GM15510 (cell line): ENCODE measurements around the gene SLCO6A1.

Source experiments
- POLR2A ChIP-seq: IDR thresholded peaks from 3 replicates; pipeline ENCODE4 v1.6.1; 2011; ENCODE audit warnings: borderline replicate concordance; ENCODE audit not compliant: insufficient read length; ENCODE audit errors: extremely low read depth

Gene SLCO6A1

GRCh38 chr5:102483736-102484135 lies 15.1 kb downstream of the SLCO6A1 start:
- no peak for TF ChIP-seq POLR2A

GRCh38 chr5:102481054-102481715 lies 17.6 kb downstream of the SLCO6A1 start:
- TF ChIP-seq POLR2A, result no peak

GRCh38 chr5:102453716-102454115 lies 45.1 kb downstream of the SLCO6A1 start:
- TF ChIP-seq POLR2A, result no peak

GRCh38 chr5:102451082-102451481 lies 47.7 kb downstream of the SLCO6A1 start:
- no peak for TF ChIP-seq POLR2A

- TF ChIP-seq POLR2A, result no peak
These were observed 48.3 kb downstream of the SLCO6A1 start for GRCh38 chr5:102450313-102450990.

- no peak for TF ChIP-seq POLR2A
These were observed 65.3 kb downstream of the SLCO6A1 start for GRCh38 chr5:102433473-102433872.

- TF ChIP-seq POLR2A, result no peak
These were observed 77.2 kb downstream of the SLCO6A1 start for GRCh38 chr5:102421647-102422046.

GRCh38 chr5:102418531-102418930 lies 80.3 kb downstream of the SLCO6A1 start:
- TF ChIP-seq POLR2A, result no peak

- TF ChIP-seq POLR2A, result no peak
These were observed 84.4 kb downstream of the SLCO6A1 start for GRCh38 chr5:102414448-102414847.

GRCh38 chr5:102388235-102388634 lies 110.6 kb downstream of the SLCO6A1 start:
- no peak for TF ChIP-seq POLR2A

GRCh38 chr5:102385365-102385764 lies 113.4 kb downstream of the SLCO6A1 start:
- TF ChIP-seq POLR2A, result no peak

- no peak for TF ChIP-seq POLR2A
These were observed 118.6 kb downstream of the SLCO6A1 start for GRCh38 chr5:102380174-102380573.

GRCh38 chr5:102375876-102376275 lies 122.9 kb downstream of the SLCO6A1 start:
- TF ChIP-seq POLR2A, result no peak

GRCh38 chr5:102375272-102375671 lies 123.5 kb downstream of the SLCO6A1 start:
- no peak for TF ChIP-seq POLR2A

- no peak for TF ChIP-seq POLR2A
These were observed 130.4 kb downstream of the SLCO6A1 start for GRCh38 chr5:102368392-102368791.

- no peak for TF ChIP-seq POLR2A
These were observed 157.0 kb downstream of the SLCO6A1 start for GRCh38 chr5:102341681-102342288.
